Omental fat pad (tissue), 4 donors: ENCODE measurements around the gene ARHGAP42. TPM values are rescaled to one million over a fixed set of nuclear protein-coding genes. Genes with fewer than 3 reads are reported as not detected.

Experiments
- ATAC-seq: fragments of 150-250 bp; one replicate; pipeline ENCODE4 v1.9.1; 2016; ENCODE audit warnings: mild to moderate bottlenecking, moderate library complexity; ENCODE audit not compliant: low FRiP score
- DNase-seq: peaks from one replicate; pipeline ENCODE4 v3.0.0-alpha.2; 2019; ENCODE audit warnings: low spot score
- CTCF ChIP-seq, 3 donors: fragments of 450-650 bp; IDR thresholded peaks; one replicate each; pipeline ENCODE4 v1.5.1; 2016 to 2017; ENCODE audit warnings: antibody characterized with exemption in 3 of 3, mild to moderate bottlenecking in 3 of 3, moderate library complexity in 2 of 3
- total RNA-seq, 4 donors: library from RNA; depleted of rRNA; stranded (reverse); fragments of >200 nt; gene quantifications; one replicate each; pipeline ENCODE4 v1.1.0, GENCODE V29; 2016

ARHGAP42 gene
- total RNA-seq, 4 donors from 2014 or later: 9.6 to 47.4 (median 15.7) TPM

GRCh38 chr11:100991541-100991940, 304.5 kb downstream of the ARHGAP42 start:
- ATAC-seq (no peak), DNase-seq (no peak)
- no peak for TF ChIP-seq CTCF (IDR thresholded peaks at IDR 0.05)

- TF ChIP-seq CTCF (IDR thresholded peaks at IDR 0.05): no peak
- no peak for DNase-seq
- no peak for ATAC-seq
These were observed 307.9 kb downstream of the ARHGAP42 start for GRCh38 chr11:100994966-100995365.

- DNase-seq (no peak), ATAC-seq (no peak)
These were observed 312.7 kb downstream of the ARHGAP42 start for GRCh38 chr11:100999756-101000155.

GRCh38 chr11:101003468-101003867, 316.4 kb downstream of the ARHGAP42 start:
- ATAC-seq (no peak), DNase-seq (no peak)
- TF ChIP-seq CTCF (IDR thresholded peaks at IDR 0.05): no peak

More at GRCh38 chr11:100999756-101000155, 312.7 kb downstream of the ARHGAP42 start:
- TF ChIP-seq CTCF (IDR thresholded peaks at IDR 0.05): no peak

GRCh38 chr11:101008961-101009689, 322.0 kb downstream of the ARHGAP42 start:
- no peak for TF ChIP-seq CTCF (IDR thresholded peaks at IDR 0.05)
- ATAC-seq (no peak), DNase-seq (no peak)

- DNase-seq (no peak), ATAC-seq (no peak)
- no peak for TF ChIP-seq CTCF (IDR thresholded peaks at IDR 0.05)
These were observed 322.6 kb downstream of the ARHGAP42 start for GRCh38 chr11:101009690-101010055.

GRCh38 chr11:101010899-101011298, 323.8 kb downstream of the ARHGAP42 start:
- DNase-seq (no peak), ATAC-seq (no peak)
- no peak for TF ChIP-seq CTCF (IDR thresholded peaks at IDR 0.05)
